ENCODE measurements around the gene LENG9. TPM values are rescaled to one million over a fixed set of nuclear protein-coding genes. Genes with fewer than 3 reads are reported as not detected.

Gene LENG9
- total RNA-seq, 1 donor from 2014 or later = 0.75 TPM

DNA sequence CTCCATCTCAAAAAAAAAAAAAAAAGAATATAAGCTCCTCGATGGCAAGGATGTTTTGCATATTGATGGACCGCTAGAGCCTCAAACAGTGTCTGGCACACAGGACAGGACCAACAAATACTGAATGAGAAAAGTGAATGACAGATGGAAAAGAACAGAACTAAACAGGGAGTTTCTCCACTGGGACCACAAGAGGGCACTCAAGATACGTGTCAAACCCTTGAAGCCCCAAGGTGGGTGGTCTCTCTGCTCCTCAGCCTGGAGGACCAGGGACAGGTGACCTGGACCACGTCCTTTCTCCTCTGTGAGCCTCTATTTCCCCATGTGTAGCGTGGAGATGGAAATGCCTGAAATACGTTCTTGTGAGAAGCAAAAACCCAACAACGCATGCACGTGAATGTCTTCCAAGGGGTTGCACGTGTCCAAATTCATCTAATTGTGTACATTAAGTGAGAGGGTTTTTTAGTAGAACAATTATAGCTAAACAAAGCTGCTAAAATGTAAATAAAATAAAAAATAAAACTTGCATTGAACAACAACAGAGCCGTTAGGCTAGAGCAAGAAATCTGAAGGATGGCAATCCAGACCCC, 15.2 kb upstream of the LENG9 start:
- DNase-seq (ENCODE audit: low read depth) = no peak
- Histone ChIP-seq H3K27me3 (ENCODE audit: control insufficient read depth, insufficient read depth, low read length) (peaks cover under 1% of the 10 kb centered on the region), H3K4me3 (ENCODE audit: low read depth, low read length) (no peak overlapping the region), H3K36me3 (ENCODE audit: control insufficient read depth, insufficient read depth, low read length) (no peaks in the 10 kb centered on the region)
- TF ChIP-seq, protein P1, sequence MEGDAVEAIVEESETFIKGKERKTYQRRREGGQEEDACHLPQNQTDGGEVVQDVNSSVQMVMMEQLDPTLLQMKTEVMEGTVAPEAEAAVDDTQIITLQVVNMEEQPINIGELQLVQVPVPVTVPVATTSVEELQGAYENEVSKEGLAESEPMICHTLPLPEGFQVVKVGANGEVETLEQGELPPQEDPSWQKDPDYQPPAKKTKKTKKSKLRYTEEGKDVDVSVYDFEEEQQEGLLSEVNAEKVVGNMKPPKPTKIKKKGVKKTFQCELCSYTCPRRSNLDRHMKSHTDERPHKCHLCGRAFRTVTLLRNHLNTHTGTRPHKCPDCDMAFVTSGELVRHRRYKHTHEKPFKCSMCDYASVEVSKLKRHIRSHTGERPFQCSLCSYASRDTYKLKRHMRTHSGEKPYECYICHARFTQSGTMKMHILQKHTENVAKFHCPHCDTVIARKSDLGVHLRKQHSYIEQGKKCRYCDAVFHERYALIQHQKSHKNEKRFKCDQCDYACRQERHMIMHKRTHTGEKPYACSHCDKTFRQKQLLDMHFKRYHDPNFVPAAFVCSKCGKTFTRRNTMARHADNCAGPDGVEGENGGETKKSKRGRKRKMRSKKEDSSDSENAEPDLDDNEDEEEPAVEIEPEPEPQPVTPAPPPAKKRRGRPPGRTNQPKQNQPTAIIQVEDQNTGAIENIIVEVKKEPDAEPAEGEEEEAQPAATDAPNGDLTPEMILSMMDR (IDR thresholded peaks at IDR 0.05; ENCODE audit: insufficient read depth, low read length, poor library complexity, severe bottlenecking) = peak; percentile 72

DNA sequence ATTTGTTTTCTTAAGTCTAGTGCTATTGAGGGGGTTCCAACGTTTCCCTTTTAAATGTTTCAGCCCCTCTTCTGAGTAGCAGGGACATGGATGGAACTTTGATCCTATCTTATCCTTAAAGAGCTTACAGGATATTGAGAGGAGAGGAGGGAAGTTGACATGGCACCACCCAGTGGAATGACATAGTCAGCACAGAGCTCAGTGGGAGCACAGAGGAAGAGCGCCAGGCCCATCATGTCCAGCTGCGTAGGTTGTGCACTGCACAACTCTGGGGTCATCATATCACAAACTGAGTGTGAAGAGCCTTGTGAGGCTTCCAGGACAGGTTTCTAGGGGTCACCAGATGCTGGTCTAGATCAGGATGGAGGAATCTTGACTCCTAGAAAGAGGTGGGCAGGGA, 14.1 kb upstream of the LENG9 start:
- H3K36me3 ChIP-seq (ENCODE audit: control insufficient read depth, insufficient read depth, low read length) = no peaks in the 10 kb centered on the region
- no peak overlapping the region for H3K4me3 ChIP-seq (ENCODE audit: low read depth, low read length)
- TF ChIP-seq, protein P1 (IDR thresholded peaks at IDR 0.05; ENCODE audit: insufficient read depth, low read length, poor library complexity, severe bottlenecking) = no peak
- H3K27me3 ChIP-seq (ENCODE audit: control insufficient read depth, insufficient read depth, low read length) = peaks cover 2% of the 10 kb centered on the region
- no peak for DNase-seq (ENCODE audit: low read depth)

DNA sequence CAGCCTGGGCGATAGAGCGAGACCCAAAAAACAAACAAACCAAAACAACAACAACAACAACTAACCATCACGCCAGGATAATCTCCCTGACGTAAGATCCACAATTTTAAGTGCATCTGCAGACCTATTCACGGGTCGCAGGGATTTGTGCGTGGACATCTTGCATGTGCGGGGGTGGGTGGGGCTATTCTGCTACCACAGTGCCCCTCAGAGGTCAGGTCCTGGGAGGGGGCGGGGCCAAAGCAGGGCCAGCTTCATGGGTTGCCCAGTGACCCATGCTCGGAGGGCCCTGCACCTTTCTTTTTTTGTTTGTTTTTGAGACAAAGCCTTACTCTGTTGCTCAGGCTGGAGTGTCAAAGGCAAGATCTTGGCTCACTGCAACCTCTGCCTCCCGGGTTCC, 12.1 kb upstream of the LENG9 start:
- DNase-seq (ENCODE audit: low read depth) = no peak
- Histone ChIP-seq H3K36me3 (ENCODE audit: control insufficient read depth, insufficient read depth, low read length) (no peaks in the 10 kb centered on the region), H3K27me3 (ENCODE audit: control insufficient read depth, insufficient read depth, low read length) (peaks cover 12% of the 10 kb centered on the region), H3K4me3 (ENCODE audit: low read depth, low read length) (no peak overlapping the region)
- TF ChIP-seq, protein P1 (IDR thresholded peaks at IDR 0.05; ENCODE audit: insufficient read depth, low read length, poor library complexity, severe bottlenecking) = no peak

DNA sequence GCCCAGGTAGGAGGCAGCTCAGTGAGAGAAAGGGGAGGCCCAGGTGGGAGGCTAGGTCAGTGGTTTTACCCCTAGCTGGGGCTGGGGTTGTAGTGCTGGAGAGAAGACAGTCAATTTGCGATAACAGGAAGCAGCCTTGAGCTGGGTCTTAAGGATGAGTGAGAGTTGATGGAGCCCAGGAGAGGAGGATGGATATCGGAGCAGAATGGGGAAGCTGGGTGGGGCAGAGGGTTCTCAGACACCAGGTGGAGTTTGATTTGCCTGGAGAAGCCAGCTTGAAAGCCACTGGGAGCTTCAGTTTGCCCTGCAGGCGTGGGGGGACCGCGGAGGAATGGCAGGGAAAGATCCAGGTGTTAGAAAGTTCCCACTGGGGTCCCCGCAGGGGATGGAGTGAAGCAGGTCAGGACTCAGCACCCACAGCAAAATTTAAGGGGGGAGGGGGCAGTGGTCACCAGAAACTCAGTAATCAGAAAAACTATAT, 10.4 kb upstream of the LENG9 start:
- Histone ChIP-seq H3K4me3 (ENCODE audit: low read depth, low read length) (no peak overlapping the region), H3K36me3 (ENCODE audit: control insufficient read depth, insufficient read depth, low read length) (no peaks in the 10 kb centered on the region), H3K27me3 (ENCODE audit: control insufficient read depth, insufficient read depth, low read length) (peaks cover 17% of the 10 kb centered on the region)
- TF ChIP-seq, protein P1 (IDR thresholded peaks at IDR 0.05; ENCODE audit: insufficient read depth, low read length, poor library complexity, severe bottlenecking) = no peak
- no peak for DNase-seq (ENCODE audit: low read depth)

DNA sequence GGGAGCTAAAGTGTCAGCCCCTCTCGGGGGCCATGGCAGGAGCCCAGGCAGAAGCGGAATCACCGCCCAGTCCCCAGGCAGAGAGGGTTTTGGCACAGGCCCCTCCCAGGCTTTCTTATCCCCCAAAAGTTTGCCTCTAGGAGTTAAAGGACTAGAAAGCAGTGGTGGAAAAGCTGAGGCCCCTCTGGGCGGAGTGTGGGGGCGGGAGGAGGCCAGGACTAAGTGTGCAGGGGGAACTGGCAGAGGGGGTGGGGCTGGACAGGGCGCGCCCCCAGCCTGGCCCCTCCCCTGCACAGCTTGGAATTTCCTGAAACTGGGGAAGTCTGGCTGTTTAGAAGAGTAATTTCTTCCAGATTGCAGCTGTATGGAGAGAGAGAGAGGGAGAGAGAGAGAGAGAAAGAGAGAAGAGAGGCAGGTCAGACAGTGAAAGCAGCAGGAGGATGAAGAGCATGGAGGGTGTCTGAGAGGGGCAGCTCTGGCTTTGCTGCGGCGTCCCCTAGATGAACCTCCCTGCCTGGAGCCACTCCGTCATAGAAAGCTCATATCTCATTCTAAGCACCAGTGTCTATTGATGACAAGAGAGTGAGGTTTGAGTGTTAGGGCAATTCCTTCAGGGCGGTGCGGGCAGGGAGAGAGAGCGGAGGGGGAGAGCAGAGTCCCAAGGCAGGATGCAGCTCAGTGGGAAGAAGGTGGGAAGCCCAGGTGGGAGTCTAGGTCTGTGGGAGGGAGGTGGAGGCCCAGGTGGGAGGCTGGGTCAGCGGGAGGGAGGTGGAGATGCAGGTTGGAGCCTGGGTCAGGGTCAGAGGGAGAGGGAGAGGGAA, 9.7 kb upstream of the LENG9 start, which contains the start of gene CDC42EP5:
Gene CDC42EP5, minus strand, starts transcription at position 226 of the 821 bp plus-strand sequence. CDS start 7,749 bp downstream, outside the sequence.
- TF ChIP-seq, protein P1 (IDR thresholded peaks at IDR 0.05; ENCODE audit: insufficient read depth, low read length, poor library complexity, severe bottlenecking) = no peak
- Histone ChIP-seq H3K36me3 (ENCODE audit: control insufficient read depth, insufficient read depth, low read length) (no peaks in the 10 kb centered on the region), H3K4me3 (ENCODE audit: low read depth, low read length) (peak within 1 kb of the TSS; percentile 37), H3K27me3 (ENCODE audit: control insufficient read depth, insufficient read depth, low read length) (peaks cover 17% of the 10 kb centered on the region)
- no peak for DNase-seq (ENCODE audit: low read depth)
